ENCODE data around the gene ERLIN1.

The ERLIN1 gene

DNA sequence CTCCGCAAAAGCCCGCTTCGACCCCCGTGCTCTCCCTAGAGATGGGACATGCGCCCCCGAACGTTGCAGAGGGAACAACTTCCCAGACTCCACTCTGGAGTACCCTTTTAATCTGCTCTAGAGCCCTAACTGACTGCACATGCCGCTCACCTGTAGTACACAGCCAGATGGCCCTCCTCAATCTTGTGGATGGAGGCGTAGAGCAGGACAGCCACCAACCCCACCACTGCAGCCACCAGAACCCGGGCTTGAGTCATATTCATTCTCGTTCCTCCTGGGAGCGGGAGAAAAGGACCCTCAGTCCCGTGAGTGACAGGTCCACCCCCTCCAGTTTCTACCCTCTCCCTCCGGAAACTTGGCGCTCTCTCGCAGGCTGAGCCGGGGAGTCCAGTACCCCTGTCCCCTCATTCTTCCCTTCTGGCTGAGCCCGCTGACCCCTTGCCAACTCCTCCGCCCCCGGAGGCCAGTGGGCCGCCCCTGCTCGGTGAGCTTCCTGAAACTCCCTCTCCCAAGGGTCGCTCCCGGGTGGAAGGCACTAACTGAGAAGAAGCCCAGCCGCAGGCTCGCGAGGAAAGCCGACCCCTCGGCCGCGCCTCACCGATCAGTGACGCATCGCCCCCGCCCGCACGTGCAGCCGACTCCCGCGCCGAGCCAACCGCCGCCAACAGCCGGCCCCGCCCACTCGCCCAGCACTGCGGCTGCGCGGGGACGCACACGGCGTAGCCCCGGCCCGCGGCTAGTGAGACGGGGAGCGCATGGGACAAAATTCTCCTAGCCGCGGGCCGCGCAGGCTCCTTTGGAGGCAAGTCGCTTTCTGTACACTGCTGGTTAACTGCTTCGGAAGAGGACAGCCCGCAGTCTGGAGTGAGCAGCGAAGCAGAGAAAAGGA, at the start of gene ERLIN1:
TSS of gene ERLIN1 (minus strand) at position 666 of the 889 bp plus-strand sequence. CDS start at position 263, 403 bp downstream.
- DNase-seq (ENCODE audit: low spot score): peak; percentile 95

GRCh38 chr10:100232101-100232500, 46.3 kb upstream of the ERLIN1 start:
- DNase-seq (ENCODE audit: low spot score): no peak

GRCh38 chr10:100229819-100230422, 44.1 kb upstream of the ERLIN1 start:
- DNase-seq (ENCODE audit: low spot score): no peak

DNA sequence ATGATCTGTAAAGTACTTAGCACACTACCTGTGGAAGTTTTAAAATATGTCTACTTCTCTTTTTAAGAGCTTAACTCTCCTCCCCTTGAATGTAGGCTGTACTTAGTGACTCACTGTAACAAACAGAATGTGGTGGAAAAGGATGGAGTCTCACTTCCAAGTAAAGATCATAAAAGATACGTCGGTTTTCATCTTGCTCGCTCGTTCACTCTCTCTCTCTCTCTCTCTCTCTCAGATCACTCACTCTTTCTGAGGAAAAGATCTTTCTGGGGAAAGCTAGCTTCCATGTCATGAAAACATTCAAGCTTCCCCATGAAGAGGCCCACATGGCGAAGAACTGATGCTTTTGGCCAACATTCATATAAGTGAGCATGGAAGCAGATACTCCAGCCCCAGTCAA, 38.0 kb upstream of the ERLIN1 start:
- no peak for DNase-seq (ENCODE audit: low spot score)

DNA sequence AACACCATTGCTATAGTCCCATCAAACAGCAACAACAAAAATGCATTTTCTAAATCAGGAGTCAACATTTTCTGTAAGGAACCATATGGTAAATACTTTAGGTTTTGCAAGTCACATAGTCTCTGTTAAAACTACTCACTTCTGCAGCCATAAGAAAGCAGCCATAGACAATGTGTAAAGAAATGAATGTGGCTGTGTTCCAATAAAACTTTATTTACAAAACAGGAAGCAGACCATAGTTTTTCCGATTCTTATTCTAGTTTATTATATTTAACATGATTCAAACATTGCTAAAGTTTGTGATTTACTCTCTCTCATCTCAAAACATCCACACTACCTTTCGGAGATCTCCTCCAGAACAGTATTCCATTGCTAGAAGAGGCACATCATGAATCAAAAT, 36.7 kb upstream of the ERLIN1 start:
- no peak for DNase-seq (ENCODE audit: low spot score)

DNA sequence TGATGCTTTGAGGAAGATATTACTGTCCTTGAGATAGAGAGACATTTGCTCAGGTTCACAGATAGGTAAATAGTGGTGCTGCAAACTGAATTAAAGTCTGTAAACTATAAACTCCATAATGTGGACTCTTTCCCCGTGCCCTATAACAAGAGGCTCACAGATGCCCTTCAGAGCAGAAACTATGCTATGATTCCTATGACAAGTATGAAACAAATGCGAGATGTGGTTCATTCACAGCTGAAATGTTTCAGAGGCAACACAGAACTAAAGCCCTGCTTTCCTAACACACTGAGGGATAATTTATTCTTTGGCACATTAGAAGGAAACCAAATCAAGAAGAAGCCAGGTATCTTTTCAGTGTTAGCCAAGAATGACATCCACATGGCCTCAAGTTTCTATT, 30.2 kb upstream of the ERLIN1 start:
- no peak for DNase-seq (ENCODE audit: low spot score)

- DNase-seq (ENCODE audit: low spot score): no peak
Measured at GRCh38 chr10:100209303-100209702, 23.5 kb upstream of the ERLIN1 start.

GRCh38 chr10:100208276-100208675, 22.4 kb upstream of the ERLIN1 start:
- DNase-seq (ENCODE audit: low spot score): no peak

DNA sequence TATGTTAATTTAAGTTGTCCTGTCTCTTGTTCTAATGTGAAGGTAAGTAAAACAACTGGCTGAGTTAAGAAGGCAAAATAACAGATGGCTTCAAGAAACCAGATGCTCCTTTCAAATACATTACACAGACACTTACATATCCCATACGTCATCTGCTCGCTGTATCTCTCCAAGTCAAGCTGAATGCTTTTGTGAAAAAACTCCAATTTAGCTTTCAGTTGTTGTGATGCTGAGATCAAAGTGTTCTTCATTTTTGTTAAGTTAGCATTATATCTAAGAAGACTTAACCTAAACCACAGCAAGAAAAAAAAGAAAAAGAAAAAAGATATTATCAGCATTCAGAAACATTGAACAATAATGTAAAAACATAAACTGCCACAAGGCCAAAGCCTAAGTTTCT, 18.5 kb upstream of the ERLIN1 start:
- no peak for DNase-seq (ENCODE audit: low spot score)

GRCh38 chr10:100201549-100201948, 15.7 kb upstream of the ERLIN1 start:
- DNase-seq (ENCODE audit: low spot score): no peak

DNA sequence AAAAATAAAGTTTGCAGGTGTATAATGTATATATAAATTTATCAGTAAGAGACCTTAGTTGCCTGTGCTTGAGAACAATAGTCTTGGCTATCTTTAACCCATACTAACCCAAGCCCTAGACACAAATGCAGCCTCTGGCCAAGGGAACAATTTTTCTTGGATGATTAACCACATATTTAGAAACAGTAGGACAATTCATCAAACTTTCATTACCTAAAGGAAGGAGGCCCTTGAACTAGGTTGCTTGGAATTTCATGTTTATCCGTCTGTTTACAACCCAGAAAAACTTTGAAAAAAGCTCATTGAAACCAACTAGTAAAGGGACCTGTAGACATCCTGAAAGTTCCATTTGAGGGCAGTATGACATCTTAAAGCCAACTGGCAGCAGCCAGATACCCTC, 8.9 kb upstream of the ERLIN1 start:
- DNase-seq (ENCODE audit: low spot score): no peak

DNA sequence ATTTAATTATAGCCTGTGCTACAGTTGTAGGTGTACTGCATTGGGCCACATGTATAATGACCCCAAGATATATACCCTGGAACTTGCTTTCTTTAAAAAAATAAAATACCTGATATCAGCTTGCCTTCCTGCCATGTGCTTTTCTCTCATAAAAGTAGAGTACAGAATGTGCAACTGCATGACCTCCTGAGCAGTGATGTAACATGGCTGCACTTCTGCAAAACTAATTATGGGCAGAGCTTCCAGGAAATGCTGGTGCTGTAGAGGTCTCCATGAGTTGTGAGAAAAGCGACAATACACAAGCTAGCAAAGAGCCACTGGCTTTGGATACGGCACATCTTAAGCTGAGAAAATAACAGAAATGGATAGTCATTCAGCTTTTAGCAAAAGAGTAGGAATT, 6.5 kb upstream of the ERLIN1 start:
- no peak for DNase-seq (ENCODE audit: low spot score)

GRCh38 chr10:100186253-100187212, 704 bp upstream of the ERLIN1 start:
- peak; percentile 45 for DNase-seq (ENCODE audit: low spot score)

GRCh38 chr10:100184840-100185239, 989 bp downstream of the ERLIN1 start:
- peak; percentile 65 for DNase-seq (ENCODE audit: low spot score)

DNA sequence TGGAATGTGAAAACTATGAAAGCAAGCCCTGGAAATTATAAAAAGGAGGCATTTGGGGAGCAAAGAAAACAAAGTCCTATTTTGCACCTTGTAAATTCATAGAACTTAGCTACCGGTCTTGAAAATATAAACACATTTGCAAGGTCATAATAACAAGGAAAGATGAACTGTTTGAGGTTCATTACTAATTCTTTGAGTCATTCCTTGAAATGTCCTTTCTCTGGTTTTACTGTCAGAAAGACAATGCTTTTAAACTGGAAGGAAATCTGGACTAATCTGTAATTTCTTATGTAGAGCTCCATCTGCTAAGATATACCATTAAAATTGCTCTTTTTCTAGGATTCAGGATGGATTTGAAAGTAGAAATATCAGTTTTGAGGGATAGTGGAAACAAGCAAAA, 1.4 kb downstream of the ERLIN1 start:
- no peak for DNase-seq (ENCODE audit: low spot score)

DNA sequence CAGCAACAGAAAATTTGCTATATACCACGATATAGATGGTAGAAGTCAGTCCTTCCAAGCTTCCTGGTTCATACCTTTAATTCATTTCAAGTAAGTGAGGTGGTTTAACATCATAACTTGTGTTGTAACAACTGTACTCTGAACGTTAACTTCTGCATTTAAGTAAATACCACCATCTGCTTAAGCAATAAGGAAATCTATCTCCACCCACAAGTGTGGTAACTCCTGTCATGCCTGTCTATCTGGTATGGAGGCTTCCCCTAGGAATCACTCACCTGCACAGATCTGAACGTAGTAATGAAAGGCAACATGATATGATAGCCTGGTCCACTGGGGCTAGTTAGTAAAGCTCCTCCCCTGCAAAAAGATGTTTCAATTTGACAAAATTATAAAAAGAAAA, 2.3 kb downstream of the ERLIN1 start:
- peak; percentile 11 for DNase-seq (ENCODE audit: low spot score)

- DNase-seq (ENCODE audit: low spot score): no peak
Measured at GRCh38 chr10:100182908-100183307, 2.9 kb downstream of the ERLIN1 start.

DNA sequence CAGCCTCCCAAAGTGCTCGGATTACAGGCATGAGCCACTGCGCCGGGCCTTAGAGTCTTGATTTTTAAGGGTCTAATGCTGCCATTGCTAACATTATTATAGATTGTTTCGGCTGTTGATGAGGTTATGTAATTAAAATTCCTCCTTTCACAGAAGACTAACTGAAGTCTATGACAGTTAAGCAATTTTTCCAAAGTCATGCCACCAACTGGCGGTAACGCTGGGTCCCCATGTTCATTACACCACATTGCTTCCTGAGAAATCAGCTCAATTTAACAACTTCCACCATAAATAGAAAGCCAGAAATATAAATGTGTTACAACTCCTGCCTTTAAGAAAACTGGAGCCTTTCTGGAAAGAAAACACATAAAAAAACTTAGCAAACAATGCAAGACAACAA, 3.5 kb downstream of the ERLIN1 start:
- no peak for DNase-seq (ENCODE audit: low spot score)

DNA sequence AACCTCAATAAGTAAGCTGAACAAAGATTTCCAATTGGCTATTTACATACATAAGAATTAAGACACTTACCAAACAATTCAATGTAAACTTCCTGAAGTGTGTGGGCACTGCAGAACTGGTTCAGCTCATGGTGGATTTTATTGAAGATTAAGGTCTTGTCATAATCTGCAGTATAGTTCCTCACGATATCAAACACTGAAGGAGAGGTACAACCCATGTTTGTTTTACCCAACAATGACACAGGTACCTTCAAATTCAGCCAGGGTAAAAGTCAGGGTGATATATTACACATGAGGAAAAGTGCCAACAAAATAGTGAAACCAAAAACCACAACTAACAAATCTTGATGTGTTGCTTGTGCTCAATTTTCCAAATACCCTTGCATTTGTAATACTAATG, 10.0 kb downstream of the ERLIN1 start:
- no peak for DNase-seq (ENCODE audit: low spot score)

- no peak for DNase-seq (ENCODE audit: low spot score)
Measured at GRCh38 chr10:100174699-100175677, 10.8 kb downstream of the ERLIN1 start.

DNA sequence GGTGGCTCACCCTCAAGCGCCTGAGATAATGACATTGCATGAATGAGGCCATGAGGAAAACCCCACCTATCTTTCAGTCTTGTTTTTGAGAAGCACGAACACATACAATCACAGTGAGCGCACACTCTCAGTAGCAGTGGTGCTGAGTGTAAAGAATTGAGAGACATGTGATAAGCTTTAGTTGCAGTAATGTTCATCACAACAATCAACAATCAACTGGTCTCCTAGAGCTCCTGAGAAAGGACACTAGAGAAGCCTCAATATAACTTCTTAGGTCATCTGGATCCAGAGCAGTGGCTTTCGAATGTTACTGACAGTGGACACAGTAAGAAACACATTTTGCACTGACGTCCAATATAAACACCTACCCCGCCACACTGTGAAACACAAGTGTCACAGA, 12.8 kb downstream of the ERLIN1 start:
- DNase-seq (ENCODE audit: low spot score): no peak

Data from NAMALWA (cell line).